GM12872 (cell line): ENCODE measurements around the gene PTPN14.

Source experiments
- TF ChIP-seq, protein P1 (sequence below): IDR thresholded peaks from 3 replicates; pipeline ENCODE4 v1.5.1; 2011; ENCODE audit warnings: low read depth, mild to moderate bottlenecking, low read length, moderate library complexity; ENCODE audit not compliant: insufficient read depth

Gene PTPN14

GRCh38 chr1:214500340-214501055, 50.9 kb downstream of the PTPN14 start:
- TF ChIP-seq, protein P1, sequence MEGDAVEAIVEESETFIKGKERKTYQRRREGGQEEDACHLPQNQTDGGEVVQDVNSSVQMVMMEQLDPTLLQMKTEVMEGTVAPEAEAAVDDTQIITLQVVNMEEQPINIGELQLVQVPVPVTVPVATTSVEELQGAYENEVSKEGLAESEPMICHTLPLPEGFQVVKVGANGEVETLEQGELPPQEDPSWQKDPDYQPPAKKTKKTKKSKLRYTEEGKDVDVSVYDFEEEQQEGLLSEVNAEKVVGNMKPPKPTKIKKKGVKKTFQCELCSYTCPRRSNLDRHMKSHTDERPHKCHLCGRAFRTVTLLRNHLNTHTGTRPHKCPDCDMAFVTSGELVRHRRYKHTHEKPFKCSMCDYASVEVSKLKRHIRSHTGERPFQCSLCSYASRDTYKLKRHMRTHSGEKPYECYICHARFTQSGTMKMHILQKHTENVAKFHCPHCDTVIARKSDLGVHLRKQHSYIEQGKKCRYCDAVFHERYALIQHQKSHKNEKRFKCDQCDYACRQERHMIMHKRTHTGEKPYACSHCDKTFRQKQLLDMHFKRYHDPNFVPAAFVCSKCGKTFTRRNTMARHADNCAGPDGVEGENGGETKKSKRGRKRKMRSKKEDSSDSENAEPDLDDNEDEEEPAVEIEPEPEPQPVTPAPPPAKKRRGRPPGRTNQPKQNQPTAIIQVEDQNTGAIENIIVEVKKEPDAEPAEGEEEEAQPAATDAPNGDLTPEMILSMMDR: no peak

- TF ChIP-seq, protein P1: no peak
Observed at GRCh38 chr1:214499732-214500131, 51.7 kb downstream of the PTPN14 start.

- TF ChIP-seq, protein P1: no peak
Observed at GRCh38 chr1:214498021-214498420, 53.4 kb downstream of the PTPN14 start.

- TF ChIP-seq, protein P1: no peak
Observed at GRCh38 chr1:214496126-214496525, 55.3 kb downstream of the PTPN14 start.

GRCh38 chr1:214494706-214495105, 56.7 kb downstream of the PTPN14 start:
- TF ChIP-seq, protein P1: no peak

GRCh38 chr1:214493126-214493796, 58.1 kb downstream of the PTPN14 start:
- TF ChIP-seq, protein P1: no peak

DNA sequence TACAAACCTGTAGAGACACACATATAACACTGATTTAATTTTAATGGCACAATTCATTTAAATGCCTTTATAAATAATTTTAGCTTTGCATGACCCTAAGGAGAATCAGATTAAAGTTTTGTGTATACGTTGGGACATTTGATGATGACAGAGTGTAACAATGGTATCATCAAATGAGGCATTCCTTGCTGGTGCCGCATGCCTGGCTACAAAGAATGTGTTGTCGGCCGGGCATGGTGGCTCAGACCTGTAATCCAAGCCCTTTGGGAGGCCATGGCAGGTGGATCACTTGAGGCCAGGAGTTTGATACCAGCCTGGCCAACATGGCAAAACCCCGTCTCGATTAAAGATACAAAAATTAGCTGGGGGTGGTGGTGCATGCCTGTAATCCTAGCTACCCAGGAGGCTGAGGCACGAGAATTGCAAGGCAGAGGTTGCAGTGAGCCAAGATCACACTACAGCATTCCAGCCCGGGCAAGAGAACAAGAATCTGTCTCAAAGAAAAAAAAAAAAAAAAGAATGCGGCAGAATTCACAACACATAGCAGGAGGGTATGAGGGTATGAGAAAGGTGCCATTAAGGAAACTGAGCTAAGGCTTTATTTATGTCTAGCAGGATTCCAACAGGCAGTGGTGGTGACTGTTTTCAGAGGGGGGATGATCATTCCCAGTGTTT, 58.9 kb downstream of the PTPN14 start:
- TF ChIP-seq, protein P1: no peak
